Liver (tissue), 3 donors: ENCODE data around the gene KIF17.

ENCODE experiments used
- ATF3 ChIP-seq: IDR thresholded peaks from 2 replicates; pipeline ENCODE4 v1.6.1; 2016; ENCODE audit warnings: antibody characterized with exemption
- CTCF ChIP-seq: fragments of 150-350 bp; IDR thresholded peaks from 2 replicates; pipeline ENCODE4 v1.5.1; 2017; ENCODE audit warnings: improper control_type of control experiment, low read depth, low read length; ENCODE audit not compliant: missing input control
- EGR1 ChIP-seq, 2 donors: IDR thresholded peaks; 2 replicates each; pipeline ENCODE4 v1.6.1; 2016 to 2018; ENCODE audit warnings: antibody characterized with exemption in 2 of 2, low read depth in 2 of 2
- FOXA1 ChIP-seq: IDR thresholded peaks from 2 replicates; pipeline ENCODE4 v1.6.1; 2016; ENCODE audit warnings: antibody characterized with exemption
- GABPA ChIP-seq, 2 donors: IDR thresholded peaks in 1 of 2; conservative IDR thresholded peaks in 1 of 2; 2 replicates each; pipeline ENCODE4 v1.6.1; 2016; ENCODE audit warnings: antibody characterized with exemption in 2 of 2, mild to moderate bottlenecking in 1 of 2, moderate library complexity in 1 of 2
- JUND ChIP-seq, 2 donors: IDR thresholded peaks; 2 replicates each; pipeline ENCODE4 v1.6.1; 2016; ENCODE audit warnings: antibody characterized with exemption in 2 of 2
- MAX ChIP-seq: IDR thresholded peaks from 2 replicates; pipeline ENCODE4 v1.6.1; 2016; ENCODE audit warnings: antibody characterized with exemption
- REST ChIP-seq: IDR thresholded peaks from 2 replicates; pipeline ENCODE4 v1.6.1; 2016; ENCODE audit warnings: antibody characterized with exemption, mild to moderate bottlenecking
- TAF1 ChIP-seq: conservative IDR thresholded peaks from 2 replicates; pipeline ENCODE4 v1.6.1; 2016; ENCODE audit warnings: antibody characterized with exemption, mild to moderate bottlenecking
- YY1 ChIP-seq: IDR thresholded peaks from 2 replicates; pipeline ENCODE4 v1.6.1; 2016; ENCODE audit warnings: antibody characterized with exemption, mild to moderate bottlenecking
- donor health status: healthy.
- donor health status: healthy.

GRCh38 chr1:20705203-20705755 lies 12.5 kb downstream of the KIF17 start:
- TF ChIP-seq TAF1 (no peak), CTCF (no peak), GABPA (IDR thresholded peaks at IDR 0.05 in 1 of 2, conservative IDR thresholded peaks at IDR 0.05 in 1 of 2) (no peak), FOXA1 (no peak), REST (no peak), YY1 (no peak), EGR1 (IDR thresholded peaks at IDR 0.05; ENCODE audit: low read depth in 2 of 2) (no peak), JUND (IDR thresholded peaks at IDR 0.05) (no peak), MAX (no peak), ATF3 (no peak)
